HG02763 (cell line): Measurements from ENCODE around the gene SRD5A3.

Experiments
- ATAC-seq: cut with Tn5 transposase; IDR thresholded peaks from one replicate; pipeline ENCODE4 v1.9.1; 2021; ENCODE audit warnings: mild to moderate bottlenecking, moderate library complexity; ENCODE audit not compliant: unreplicated experiment

The SRD5A3 gene

DNA sequence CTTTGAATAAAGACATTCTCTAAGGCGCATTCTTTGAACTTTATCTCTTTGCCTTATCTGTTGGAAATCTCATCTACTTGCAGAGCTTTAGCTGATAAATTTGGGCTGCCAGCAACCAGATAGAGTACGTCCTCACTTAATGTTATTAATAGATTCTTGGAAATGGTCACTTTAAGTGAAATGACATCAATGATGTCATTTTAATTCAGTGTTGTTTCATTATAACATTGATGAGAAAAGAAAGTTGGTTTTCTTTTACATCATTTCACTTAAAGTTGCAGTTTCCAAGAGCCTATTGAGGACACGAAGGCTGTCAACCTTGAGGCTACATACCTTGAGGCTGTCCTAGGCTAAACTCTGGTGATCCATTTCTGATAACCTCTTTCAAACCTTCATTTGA, 59.0 kb downstream of the SRD5A3 start:
- no peak for ATAC-seq

- no peak for ATAC-seq
Measured at GRCh38 chr4:55406545-55406944, 60.5 kb downstream of the SRD5A3 start.

DNA sequence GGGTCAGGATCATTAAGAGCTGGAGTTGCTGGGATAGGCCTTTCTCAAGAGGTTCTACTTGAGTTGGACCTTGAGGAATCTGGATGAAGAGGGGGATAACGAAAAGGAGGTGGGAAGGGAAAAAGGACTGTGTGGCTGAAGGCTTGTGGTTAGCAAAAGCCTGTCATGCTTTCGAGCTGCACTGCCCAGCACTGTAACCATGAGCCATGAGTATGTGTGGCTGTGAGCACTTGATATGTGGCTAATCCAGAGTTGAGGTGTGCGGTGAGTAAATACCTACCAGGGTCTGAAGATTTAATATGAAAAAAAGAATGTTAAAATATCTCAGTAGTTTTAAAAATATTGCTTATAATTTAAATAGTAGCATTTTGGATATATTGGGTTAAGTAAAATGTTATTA, 61.1 kb downstream of the SRD5A3 start:
- no peak for ATAC-seq

- ATAC-seq = no peak
Measured at GRCh38 chr4:55407764-55408163, 61.7 kb downstream of the SRD5A3 start.

DNA sequence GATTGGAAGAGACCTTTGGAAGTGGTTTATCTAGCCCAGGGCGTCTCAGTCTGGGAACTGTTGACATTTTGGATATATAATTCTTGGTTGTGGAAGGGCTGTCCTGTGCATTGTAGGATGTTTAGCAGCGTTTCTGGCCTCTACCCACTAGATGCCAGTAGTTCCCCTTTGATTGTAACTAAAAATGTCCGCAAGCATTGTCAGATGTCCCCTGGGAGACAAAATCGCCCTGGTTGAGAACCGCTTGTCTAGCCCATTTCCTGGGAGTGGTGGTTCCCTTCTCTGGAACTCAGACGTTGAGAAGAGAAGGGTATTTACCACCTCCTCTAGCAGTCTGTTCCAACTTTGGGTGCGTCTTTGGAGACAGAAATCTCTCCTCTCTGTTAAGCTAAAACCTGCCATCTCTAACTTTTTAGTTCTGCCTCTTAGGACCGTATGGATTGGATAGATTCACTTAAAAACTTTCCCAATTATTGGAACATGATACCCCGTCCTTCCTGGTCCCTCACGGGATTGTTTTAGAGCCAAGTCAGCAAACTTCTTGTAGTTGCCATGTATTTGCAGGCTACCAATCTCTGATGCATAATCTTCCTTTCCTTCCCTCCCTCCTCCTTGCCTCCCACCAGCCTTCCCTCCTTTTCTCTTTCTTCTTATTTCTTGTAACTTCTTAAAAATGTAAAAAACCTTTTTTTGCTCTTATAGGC, 63.6 kb downstream of the SRD5A3 start:
- ATAC-seq = peak; percentile 83

DNA sequence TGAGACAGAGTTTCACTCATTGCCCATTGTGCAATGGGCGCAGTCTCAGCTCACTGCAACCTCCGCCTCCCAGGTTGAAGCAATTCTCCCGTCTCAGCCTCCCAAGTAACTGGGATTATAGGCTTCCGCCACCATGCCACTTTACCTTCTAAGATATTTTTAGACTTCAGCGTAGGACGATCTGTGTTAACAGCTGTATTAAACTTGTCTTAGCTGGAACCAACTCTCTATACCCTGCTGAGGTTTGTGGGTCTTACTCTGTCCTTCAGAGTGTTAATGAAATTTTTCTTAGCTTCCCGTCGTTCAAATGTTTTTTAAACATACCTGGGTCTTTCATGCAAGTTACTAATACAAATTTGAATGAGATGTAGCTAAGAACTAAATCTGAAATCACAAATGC, 64.4 kb downstream of the SRD5A3 start:
- ATAC-seq = no peak

DNA sequence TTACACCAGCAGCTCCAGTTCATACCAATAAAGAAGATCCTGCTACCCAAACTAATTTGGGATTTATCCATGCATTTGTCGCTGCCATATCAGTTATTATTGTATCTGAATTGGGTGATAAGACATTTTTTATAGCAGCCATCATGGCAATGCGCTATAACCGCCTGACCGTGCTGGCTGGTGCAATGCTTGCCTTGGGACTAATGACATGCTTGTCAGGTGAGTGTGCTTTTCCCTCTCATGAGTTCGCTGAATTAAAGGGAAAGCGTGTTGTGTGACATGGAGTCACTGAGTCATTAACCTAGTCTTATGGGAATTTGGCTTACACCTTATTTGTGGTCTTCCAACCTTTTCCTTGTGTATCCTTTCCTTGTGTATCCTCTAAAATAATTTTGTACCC, 65.6 kb downstream of the SRD5A3 start:
- ATAC-seq = no peak

- ATAC-seq = no peak
Measured at GRCh38 chr4:55416176-55416575, 70.1 kb downstream of the SRD5A3 start.
